ENCODE measurements around the gene VPS52. TPM values are rescaled to one million over a fixed set of nuclear protein-coding genes. Genes with fewer than 3 reads are reported as not detected.

Gene VPS52
- total and polyA plus RNA-seq, 9 of the 15 experiments (the other 6 are each of a cell fraction or from before 2014, with no cell fraction given), result 24.4 to 103 (median 40.2) TPM

DNA sequence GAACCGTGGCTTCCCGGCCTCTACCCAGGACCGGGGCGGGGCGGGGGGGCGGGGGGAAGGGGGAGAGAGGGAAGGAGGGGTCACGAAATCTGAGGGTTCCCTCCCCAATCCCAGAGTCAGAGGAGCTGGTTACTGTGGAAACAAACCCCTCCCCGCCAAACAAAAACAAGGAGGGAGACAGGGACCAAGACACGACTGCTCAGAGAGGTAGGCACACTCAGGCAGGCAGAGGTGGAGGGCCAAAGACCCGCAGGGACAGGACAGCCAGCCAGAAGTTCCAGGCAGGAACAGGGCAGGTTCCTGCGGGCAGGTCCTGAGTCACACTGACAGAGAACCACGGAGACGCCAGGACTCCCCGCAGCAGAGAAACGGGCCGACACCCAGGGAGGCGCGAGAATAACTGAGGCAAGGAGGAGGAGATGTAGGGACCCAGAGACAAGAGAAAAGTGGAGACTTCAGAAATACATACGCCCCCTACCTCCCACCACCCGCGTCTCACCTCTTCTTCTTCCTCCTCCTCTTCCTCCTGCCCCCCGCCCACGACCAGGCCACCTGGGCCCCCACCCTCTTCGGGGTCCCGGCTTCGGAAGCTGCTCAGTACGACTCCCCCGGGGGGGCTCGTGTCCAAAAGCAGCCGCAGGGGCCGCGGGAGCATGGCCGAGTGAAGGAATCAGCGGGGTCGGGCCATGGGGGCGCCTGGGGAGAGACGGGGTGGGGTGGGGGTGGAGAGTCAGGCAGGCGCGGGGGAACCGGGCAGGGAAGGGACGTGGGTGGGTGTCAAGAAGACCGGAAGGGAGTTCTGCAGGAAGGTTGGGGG, 26.5 kb upstream of the VPS52 start (continued):
- TF ChIP-seq NBN (IDR thresholded peaks at IDR 0.05; ENCODE audit: low read depth) (peak; percentile 40), POLR2AphosphoS5 (IDR thresholded peaks at IDR 0.05; ENCODE audit: control insufficient read depth, insufficient read depth, low read depth, low read length) (peak; percentile 50; the same call in 1 of the 2 replicates), PML (IDR thresholded peaks at IDR 0.05; ENCODE audit: low read length) (0 out of 2 replicates have a peak, but pooled peaks have one; percentile 40), FOXK2 (conservative IDR thresholded peaks at IDR 0.05 in 1 of 2, IDR thresholded peaks at IDR 0.05 in 1 of 2; ENCODE audit: low read depth in 2 of 2) (peak; percentile 81), LARP7 (IDR thresholded peaks at IDR 0.05) (peak; percentile 67; the same call in 1 of the 2 replicates), POLR2B (IDR thresholded peaks at IDR 0.05; ENCODE audit: low read depth, partially characterized antibody) (peak; percentile 56)
- TF ChIP-seq, protein P1, sequence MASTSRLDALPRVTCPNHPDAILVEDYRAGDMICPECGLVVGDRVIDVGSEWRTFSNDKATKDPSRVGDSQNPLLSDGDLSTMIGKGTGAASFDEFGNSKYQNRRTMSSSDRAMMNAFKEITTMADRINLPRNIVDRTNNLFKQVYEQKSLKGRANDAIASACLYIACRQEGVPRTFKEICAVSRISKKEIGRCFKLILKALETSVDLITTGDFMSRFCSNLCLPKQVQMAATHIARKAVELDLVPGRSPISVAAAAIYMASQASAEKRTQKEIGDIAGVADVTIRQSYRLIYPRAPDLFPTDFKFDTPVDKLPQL (IDR thresholded peaks at IDR 0.05; ENCODE audit: extremely low read depth, insufficient read length), result no peak
- TF ChIP-seq, protein P2, sequence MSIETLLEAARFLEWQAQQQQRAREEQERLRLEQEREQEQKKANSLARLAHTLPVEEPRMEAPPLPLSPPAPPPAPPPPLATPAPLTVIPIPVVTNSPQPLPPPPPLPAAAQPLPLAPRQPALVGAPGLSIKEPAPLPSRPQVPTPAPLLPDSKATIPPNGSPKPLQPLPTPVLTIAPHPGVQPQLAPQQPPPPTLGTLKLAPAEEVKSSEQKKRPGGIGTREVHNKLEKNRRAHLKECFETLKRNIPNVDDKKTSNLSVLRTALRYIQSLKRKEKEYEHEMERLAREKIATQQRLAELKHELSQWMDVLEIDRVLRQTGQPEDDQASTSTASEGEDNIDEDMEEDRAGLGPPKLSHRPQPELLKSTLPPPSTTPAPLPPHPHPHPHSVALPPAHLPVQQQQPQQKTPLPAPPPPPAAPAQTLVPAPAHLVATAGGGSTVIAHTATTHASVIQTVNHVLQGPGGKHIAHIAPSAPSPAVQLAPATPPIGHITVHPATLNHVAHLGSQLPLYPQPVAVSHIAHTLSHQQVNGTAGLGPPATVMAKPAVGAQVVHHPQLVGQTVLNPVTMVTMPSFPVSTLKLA (conservative IDR thresholded peaks at IDR 0.05), result peak; percentile 6 to 69; a peak in 2 of 4 replicates
- TF ChIP-seq, protein P3, sequence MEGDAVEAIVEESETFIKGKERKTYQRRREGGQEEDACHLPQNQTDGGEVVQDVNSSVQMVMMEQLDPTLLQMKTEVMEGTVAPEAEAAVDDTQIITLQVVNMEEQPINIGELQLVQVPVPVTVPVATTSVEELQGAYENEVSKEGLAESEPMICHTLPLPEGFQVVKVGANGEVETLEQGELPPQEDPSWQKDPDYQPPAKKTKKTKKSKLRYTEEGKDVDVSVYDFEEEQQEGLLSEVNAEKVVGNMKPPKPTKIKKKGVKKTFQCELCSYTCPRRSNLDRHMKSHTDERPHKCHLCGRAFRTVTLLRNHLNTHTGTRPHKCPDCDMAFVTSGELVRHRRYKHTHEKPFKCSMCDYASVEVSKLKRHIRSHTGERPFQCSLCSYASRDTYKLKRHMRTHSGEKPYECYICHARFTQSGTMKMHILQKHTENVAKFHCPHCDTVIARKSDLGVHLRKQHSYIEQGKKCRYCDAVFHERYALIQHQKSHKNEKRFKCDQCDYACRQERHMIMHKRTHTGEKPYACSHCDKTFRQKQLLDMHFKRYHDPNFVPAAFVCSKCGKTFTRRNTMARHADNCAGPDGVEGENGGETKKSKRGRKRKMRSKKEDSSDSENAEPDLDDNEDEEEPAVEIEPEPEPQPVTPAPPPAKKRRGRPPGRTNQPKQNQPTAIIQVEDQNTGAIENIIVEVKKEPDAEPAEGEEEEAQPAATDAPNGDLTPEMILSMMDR (IDR thresholded peaks at IDR 0.05 in 2 of 3, conservative IDR thresholded peaks at IDR 0.05 in 1 of 3; ENCODE audit: insufficient read depth in 2 of 3, low read depth in 1 of 3, low read length in 3 of 3), result peak in 1 of 3 experiments; percentile 20; a peak in 1 of 6 replicates
- TF ChIP-seq, protein P4, sequence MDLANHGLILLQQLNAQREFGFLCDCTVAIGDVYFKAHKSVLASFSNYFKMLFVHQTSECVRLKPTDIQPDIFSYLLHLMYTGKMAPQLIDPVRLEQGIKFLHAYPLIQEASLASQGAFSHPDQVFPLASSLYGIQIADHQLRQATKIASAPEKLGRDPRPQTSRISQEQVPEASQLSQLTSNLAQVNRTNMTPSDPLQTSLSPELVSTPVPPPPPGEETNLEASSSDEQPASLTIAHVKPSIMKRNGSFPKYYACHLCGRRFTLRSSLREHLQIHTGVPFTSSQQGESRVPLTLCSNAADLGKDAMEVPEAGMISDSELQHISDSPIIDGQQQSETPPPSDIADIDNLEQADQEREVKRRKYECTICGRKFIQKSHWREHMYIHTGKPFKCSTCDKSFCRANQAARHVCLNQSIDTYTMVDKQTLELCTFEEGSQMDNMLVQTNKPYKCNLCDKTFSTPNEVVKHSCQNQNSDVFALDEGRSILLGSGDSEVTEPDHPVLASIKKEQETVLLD (IDR thresholded peaks at IDR 0.05), result 0 out of 2 replicates have a peak, but pooled peaks have one; percentile 33
- TF ChIP-seq, protein P5, sequence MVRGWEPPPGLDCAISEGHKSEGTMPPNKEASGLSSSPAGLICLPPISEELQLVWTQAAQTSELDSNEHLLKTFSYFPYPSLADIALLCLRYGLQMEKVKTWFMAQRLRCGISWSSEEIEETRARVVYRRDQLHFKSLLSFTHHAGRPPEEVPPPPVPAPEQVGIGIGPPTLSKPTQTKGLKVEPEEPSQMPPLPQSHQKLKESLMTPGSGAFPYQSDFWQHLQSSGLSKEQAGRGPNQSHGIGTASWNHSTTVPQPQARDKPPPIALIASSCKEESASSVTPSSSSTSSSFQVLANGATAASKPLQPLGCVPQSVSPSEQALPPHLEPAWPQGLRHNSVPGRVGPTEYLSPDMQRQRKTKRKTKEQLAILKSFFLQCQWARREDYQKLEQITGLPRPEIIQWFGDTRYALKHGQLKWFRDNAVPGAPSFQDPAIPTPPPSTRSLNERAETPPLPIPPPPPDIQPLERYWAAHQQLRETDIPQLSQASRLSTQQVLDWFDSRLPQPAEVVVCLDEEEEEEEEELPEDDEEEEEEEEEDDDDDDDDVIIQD (CRISPR knock-in tag; IDR thresholded peaks at IDR 0.05), result peak; percentile 12; the same call in 1 of the 2 replicates
- TF ChIP-seq, protein P6, sequence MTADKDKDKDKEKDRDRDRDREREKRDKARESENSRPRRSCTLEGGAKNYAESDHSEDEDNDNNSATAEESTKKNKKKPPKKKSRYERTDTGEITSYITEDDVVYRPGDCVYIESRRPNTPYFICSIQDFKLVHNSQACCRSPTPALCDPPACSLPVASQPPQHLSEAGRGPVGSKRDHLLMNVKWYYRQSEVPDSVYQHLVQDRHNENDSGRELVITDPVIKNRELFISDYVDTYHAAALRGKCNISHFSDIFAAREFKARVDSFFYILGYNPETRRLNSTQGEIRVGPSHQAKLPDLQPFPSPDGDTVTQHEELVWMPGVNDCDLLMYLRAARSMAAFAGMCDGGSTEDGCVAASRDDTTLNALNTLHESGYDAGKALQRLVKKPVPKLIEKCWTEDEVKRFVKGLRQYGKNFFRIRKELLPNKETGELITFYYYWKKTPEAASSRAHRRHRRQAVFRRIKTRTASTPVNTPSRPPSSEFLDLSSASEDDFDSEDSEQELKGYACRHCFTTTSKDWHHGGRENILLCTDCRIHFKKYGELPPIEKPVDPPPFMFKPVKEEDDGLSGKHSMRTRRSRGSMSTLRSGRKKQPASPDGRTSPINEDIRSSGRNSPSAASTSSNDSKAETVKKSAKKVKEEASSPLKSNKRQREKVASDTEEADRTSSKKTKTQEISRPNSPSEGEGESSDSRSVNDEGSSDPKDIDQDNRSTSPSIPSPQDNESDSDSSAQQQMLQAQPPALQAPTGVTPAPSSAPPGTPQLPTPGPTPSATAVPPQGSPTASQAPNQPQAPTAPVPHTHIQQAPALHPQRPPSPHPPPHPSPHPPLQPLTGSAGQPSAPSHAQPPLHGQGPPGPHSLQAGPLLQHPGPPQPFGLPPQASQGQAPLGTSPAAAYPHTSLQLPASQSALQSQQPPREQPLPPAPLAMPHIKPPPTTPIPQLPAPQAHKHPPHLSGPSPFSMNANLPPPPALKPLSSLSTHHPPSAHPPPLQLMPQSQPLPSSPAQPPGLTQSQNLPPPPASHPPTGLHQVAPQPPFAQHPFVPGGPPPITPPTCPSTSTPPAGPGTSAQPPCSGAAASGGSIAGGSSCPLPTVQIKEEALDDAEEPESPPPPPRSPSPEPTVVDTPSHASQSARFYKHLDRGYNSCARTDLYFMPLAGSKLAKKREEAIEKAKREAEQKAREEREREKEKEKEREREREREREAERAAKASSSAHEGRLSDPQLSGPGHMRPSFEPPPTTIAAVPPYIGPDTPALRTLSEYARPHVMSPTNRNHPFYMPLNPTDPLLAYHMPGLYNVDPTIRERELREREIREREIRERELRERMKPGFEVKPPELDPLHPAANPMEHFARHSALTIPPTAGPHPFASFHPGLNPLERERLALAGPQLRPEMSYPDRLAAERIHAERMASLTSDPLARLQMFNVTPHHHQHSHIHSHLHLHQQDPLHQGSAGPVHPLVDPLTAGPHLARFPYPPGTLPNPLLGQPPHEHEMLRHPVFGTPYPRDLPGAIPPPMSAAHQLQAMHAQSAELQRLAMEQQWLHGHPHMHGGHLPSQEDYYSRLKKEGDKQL (CRISPR knock-in tag; IDR thresholded peaks at IDR 0.05; ENCODE audit: borderline replicate concordance), result 0 out of 2 replicates have a peak, but pooled peaks have one; percentile 47
